Measurements from ENCODE around the gene RGS7.

Gene RGS7

GRCh38 chr1:240806200-240806745 lies 550.7 kb downstream of the RGS7 start:
- Histone ChIP-seq H3K27ac (ENCODE audit: low read length) (no peak overlapping the region), H3K9me3 (ENCODE audit: control insufficient read depth in 2 of 2, low read length in 2 of 2) (no peaks in the 10 kb centered on the region), H3K4me3 (ENCODE audit: low read length in 2 of 2) (no peak overlapping the region), H3K36me3 (ENCODE audit: control insufficient read depth in 2 of 2, insufficient read depth in 2 of 2, low read length in 2 of 2) (no peaks in the 10 kb centered on the region), H3K4me1 (ENCODE audit: control insufficient read depth, insufficient read depth, low read length) (no peaks in the 10 kb centered on the region), H3K9ac (ENCODE audit: low read length in 2 of 2) (no peak overlapping the region), H3K27me3 (ENCODE audit: control insufficient read depth in 1 of 2, insufficient read depth in 2 of 2, low read length in 2 of 2) (no peaks in the 10 kb centered on the region)

GRCh38 chr1:240804475-240804874 lies 552.5 kb downstream of the RGS7 start:
- Histone ChIP-seq H3K27ac (ENCODE audit: low read length) (no peak overlapping the region), H3K9me3 (ENCODE audit: control insufficient read depth in 2 of 2, low read length in 2 of 2) (no peaks in the 10 kb centered on the region), H3K9ac (ENCODE audit: low read length in 2 of 2) (no peak overlapping the region)

GRCh38 chr1:240803151-240803550 lies 553.9 kb downstream of the RGS7 start:
- H3K4me3 ChIP-seq (ENCODE audit: low read length in 2 of 2): no peak overlapping the region
- no peak overlapping the region for H3K27ac ChIP-seq (ENCODE audit: low read length)
- H3K27me3 ChIP-seq (ENCODE audit: control insufficient read depth in 1 of 2, insufficient read depth in 2 of 2, low read length in 2 of 2): no peaks in the 10 kb centered on the region
- no peak overlapping the region for H3K9ac ChIP-seq (ENCODE audit: low read length in 2 of 2)
- no peaks in the 10 kb centered on the region for H3K36me3 ChIP-seq (ENCODE audit: control insufficient read depth in 2 of 2, insufficient read depth in 2 of 2, low read length in 2 of 2)
- no peaks in the 10 kb centered on the region for H3K9me3 ChIP-seq (ENCODE audit: control insufficient read depth in 2 of 2, low read length in 2 of 2)
- no peaks in the 10 kb centered on the region for H3K4me1 ChIP-seq (ENCODE audit: control insufficient read depth, insufficient read depth, low read length)

More at GRCh38 chr1:240804475-240804874, 552.5 kb downstream of the RGS7 start:
- no peaks in the 10 kb centered on the region for H3K36me3 ChIP-seq (ENCODE audit: control insufficient read depth in 2 of 2, insufficient read depth in 2 of 2, low read length in 2 of 2)
- H3K27me3 ChIP-seq (ENCODE audit: control insufficient read depth in 1 of 2, insufficient read depth in 2 of 2, low read length in 2 of 2): no peaks in the 10 kb centered on the region
- no peak overlapping the region for H3K4me3 ChIP-seq (ENCODE audit: low read length in 2 of 2)
- H3K4me1 ChIP-seq (ENCODE audit: control insufficient read depth, insufficient read depth, low read length): no peaks in the 10 kb centered on the region

- Histone ChIP-seq H3K36me3 (ENCODE audit: control insufficient read depth in 2 of 2, insufficient read depth in 2 of 2, low read length in 2 of 2) (no peaks in the 10 kb centered on the region), H3K9me3 (ENCODE audit: control insufficient read depth in 2 of 2, low read length in 2 of 2) (no peaks in the 10 kb centered on the region)
These were observed 554.7 kb downstream of the RGS7 start for GRCh38 chr1:240802271-240802670.

GRCh38 chr1:240801442-240801841 lies 555.6 kb downstream of the RGS7 start:
- H3K36me3 ChIP-seq (ENCODE audit: control insufficient read depth in 2 of 2, insufficient read depth in 2 of 2, low read length in 2 of 2): no peaks in the 10 kb centered on the region
- H3K9me3 ChIP-seq (ENCODE audit: control insufficient read depth in 2 of 2, low read length in 2 of 2): no peaks in the 10 kb centered on the region
- H3K4me1 ChIP-seq (ENCODE audit: control insufficient read depth, insufficient read depth, low read length): no peaks in the 10 kb centered on the region
- no peaks in the 10 kb centered on the region for H3K27me3 ChIP-seq (ENCODE audit: control insufficient read depth in 1 of 2, insufficient read depth in 2 of 2, low read length in 2 of 2)
- no peak overlapping the region for H3K27ac ChIP-seq (ENCODE audit: low read length)
- no peak overlapping the region for H3K9ac ChIP-seq (ENCODE audit: low read length in 2 of 2)
- no peak overlapping the region for H3K4me3 ChIP-seq (ENCODE audit: low read length in 2 of 2)

More at GRCh38 chr1:240802271-240802670, 554.7 kb downstream of the RGS7 start:
- Histone ChIP-seq H3K4me3 (ENCODE audit: low read length in 2 of 2) (no peak overlapping the region), H3K27me3 (ENCODE audit: control insufficient read depth in 1 of 2, insufficient read depth in 2 of 2, low read length in 2 of 2) (no peaks in the 10 kb centered on the region), H3K27ac (ENCODE audit: low read length) (no peak overlapping the region), H3K9ac (ENCODE audit: low read length in 2 of 2) (no peak overlapping the region), H3K4me1 (ENCODE audit: control insufficient read depth, insufficient read depth, low read length) (no peaks in the 10 kb centered on the region)

- Histone ChIP-seq H3K9ac (ENCODE audit: low read length in 2 of 2) (no peak overlapping the region), H3K9me3 (ENCODE audit: control insufficient read depth in 2 of 2, low read length in 2 of 2) (no peaks in the 10 kb centered on the region), H3K36me3 (ENCODE audit: control insufficient read depth in 2 of 2, insufficient read depth in 2 of 2, low read length in 2 of 2) (no peaks in the 10 kb centered on the region)
These were observed 556.7 kb downstream of the RGS7 start for GRCh38 chr1:240800291-240800690.

GRCh38 chr1:240797050-240797449 lies 560.0 kb downstream of the RGS7 start:
- H3K36me3 ChIP-seq (ENCODE audit: control insufficient read depth in 2 of 2, insufficient read depth in 2 of 2, low read length in 2 of 2): no peaks in the 10 kb centered on the region
- no peaks in the 10 kb centered on the region for H3K4me1 ChIP-seq (ENCODE audit: control insufficient read depth, insufficient read depth, low read length)
- H3K9ac ChIP-seq (ENCODE audit: low read length in 2 of 2): no peak overlapping the region
- H3K27ac ChIP-seq (ENCODE audit: low read length): no peak overlapping the region
- no peaks in the 10 kb centered on the region for H3K27me3 ChIP-seq (ENCODE audit: control insufficient read depth in 1 of 2, insufficient read depth in 2 of 2, low read length in 2 of 2)
- H3K4me3 ChIP-seq (ENCODE audit: low read length in 2 of 2): no peak overlapping the region
- no peaks in the 10 kb centered on the region for H3K9me3 ChIP-seq (ENCODE audit: control insufficient read depth in 2 of 2, low read length in 2 of 2)

More at GRCh38 chr1:240800291-240800690, 556.7 kb downstream of the RGS7 start:
- no peaks in the 10 kb centered on the region for H3K4me1 ChIP-seq (ENCODE audit: control insufficient read depth, insufficient read depth, low read length)
- H3K4me3 ChIP-seq (ENCODE audit: low read length in 2 of 2): no peak overlapping the region
- H3K27me3 ChIP-seq (ENCODE audit: control insufficient read depth in 1 of 2, insufficient read depth in 2 of 2, low read length in 2 of 2): no peaks in the 10 kb centered on the region
- H3K27ac ChIP-seq (ENCODE audit: low read length): no peak overlapping the region

GRCh38 chr1:240794046-240794843 lies 562.8 kb downstream of the RGS7 start:
- no peaks in the 10 kb centered on the region for H3K4me1 ChIP-seq (ENCODE audit: control insufficient read depth, insufficient read depth, low read length)
- no peak overlapping the region for H3K27ac ChIP-seq (ENCODE audit: low read length)
- H3K9me3 ChIP-seq (ENCODE audit: control insufficient read depth in 2 of 2, low read length in 2 of 2): no peaks in the 10 kb centered on the region
- no peaks in the 10 kb centered on the region for H3K36me3 ChIP-seq (ENCODE audit: control insufficient read depth in 2 of 2, insufficient read depth in 2 of 2, low read length in 2 of 2)
- H3K4me3 ChIP-seq (ENCODE audit: low read length in 2 of 2): no peak overlapping the region
- H3K9ac ChIP-seq (ENCODE audit: low read length in 2 of 2): no peak overlapping the region
- H3K27me3 ChIP-seq (ENCODE audit: control insufficient read depth in 1 of 2, insufficient read depth in 2 of 2, low read length in 2 of 2): no peaks in the 10 kb centered on the region

GRCh38 chr1:240792915-240793529 lies 564.0 kb downstream of the RGS7 start:
- Histone ChIP-seq H3K4me1 (ENCODE audit: control insufficient read depth, insufficient read depth, low read length) (no peaks in the 10 kb centered on the region), H3K27me3 (ENCODE audit: control insufficient read depth in 1 of 2, insufficient read depth in 2 of 2, low read length in 2 of 2) (no peaks in the 10 kb centered on the region), H3K4me3 (ENCODE audit: low read length in 2 of 2) (no peak overlapping the region), H3K27ac (ENCODE audit: low read length) (no peak overlapping the region), H3K36me3 (ENCODE audit: control insufficient read depth in 2 of 2, insufficient read depth in 2 of 2, low read length in 2 of 2) (no peaks in the 10 kb centered on the region), H3K9me3 (ENCODE audit: control insufficient read depth in 2 of 2, low read length in 2 of 2) (no peaks in the 10 kb centered on the region), H3K9ac (ENCODE audit: low read length in 2 of 2) (no peak overlapping the region)

- Histone ChIP-seq H3K9me3 (ENCODE audit: control insufficient read depth in 2 of 2, low read length in 2 of 2) (no peaks in the 10 kb centered on the region), H3K4me3 (ENCODE audit: low read length in 2 of 2) (no peak overlapping the region), H3K27me3 (ENCODE audit: control insufficient read depth in 1 of 2, insufficient read depth in 2 of 2, low read length in 2 of 2) (no peaks in the 10 kb centered on the region), H3K27ac (ENCODE audit: low read length) (no peak overlapping the region), H3K36me3 (ENCODE audit: control insufficient read depth in 2 of 2, insufficient read depth in 2 of 2, low read length in 2 of 2) (no peaks in the 10 kb centered on the region), H3K4me1 (ENCODE audit: control insufficient read depth, insufficient read depth, low read length) (no peaks in the 10 kb centered on the region), H3K9ac (ENCODE audit: low read length in 2 of 2) (no peak overlapping the region)
These were observed 566.1 kb downstream of the RGS7 start for GRCh38 chr1:240790856-240791255.

- H3K9me3 ChIP-seq (ENCODE audit: control insufficient read depth in 2 of 2, low read length in 2 of 2): no peaks in the 10 kb centered on the region
- H3K4me1 ChIP-seq (ENCODE audit: control insufficient read depth, insufficient read depth, low read length): no peaks in the 10 kb centered on the region
- H3K9ac ChIP-seq (ENCODE audit: low read length in 2 of 2): no peak overlapping the region
- no peaks in the 10 kb centered on the region for H3K36me3 ChIP-seq (ENCODE audit: control insufficient read depth in 2 of 2, insufficient read depth in 2 of 2, low read length in 2 of 2)
- no peaks in the 10 kb centered on the region for H3K27me3 ChIP-seq (ENCODE audit: control insufficient read depth in 1 of 2, insufficient read depth in 2 of 2, low read length in 2 of 2)
- no peak overlapping the region for H3K4me3 ChIP-seq (ENCODE audit: low read length in 2 of 2)
- H3K27ac ChIP-seq (ENCODE audit: low read length): no peak overlapping the region
These were observed 570.1 kb downstream of the RGS7 start for GRCh38 chr1:240786880-240787279.

All from stomach smooth muscle (tissue), 2 donors.